ENCODE results near the gene SNX25.
"Not testable (repeated sequence)": the region's sequence is repeated elsewhere in the genome, so short reads cannot be mapped to it uniquely, and the experiment has no call there.

SNX25 gene

DNA sequence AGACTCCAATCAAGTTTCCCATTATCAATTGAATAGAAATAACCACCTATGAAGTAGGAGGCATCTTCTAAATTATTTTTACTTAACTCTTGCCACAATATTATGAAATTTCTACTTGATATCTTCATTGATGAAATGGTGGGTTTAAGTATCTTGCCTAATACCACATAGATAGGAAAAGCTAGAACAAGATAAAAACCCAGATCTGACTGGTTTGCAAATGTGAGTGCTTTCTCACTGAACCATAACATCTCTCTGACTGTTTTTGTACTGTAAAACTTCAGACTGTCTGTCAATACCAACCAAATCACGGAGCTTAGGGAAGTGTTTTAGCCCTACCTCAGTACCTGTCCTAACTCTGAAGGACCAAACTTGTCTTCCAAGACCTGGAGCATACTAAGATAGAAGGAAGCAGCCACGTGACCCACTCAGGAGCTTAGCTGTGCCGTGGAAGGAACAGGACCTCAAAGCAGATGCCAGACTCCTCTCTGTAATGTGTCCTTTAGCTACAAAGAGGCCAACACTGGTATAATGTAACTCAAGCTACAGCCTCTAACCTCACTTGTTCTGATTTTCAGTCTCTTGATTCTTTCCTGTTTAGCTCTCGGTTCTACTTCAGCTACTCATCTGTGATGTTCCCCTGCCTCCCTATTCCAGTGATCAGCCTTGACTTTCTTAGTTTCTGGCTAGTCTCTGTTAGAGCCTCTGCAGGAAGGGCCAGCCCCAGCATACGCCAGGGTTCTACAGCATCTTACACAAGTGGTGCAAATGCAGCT lies 101.9 kb downstream of the SNX25 start:
- no peak for DNase-seq

DNA sequence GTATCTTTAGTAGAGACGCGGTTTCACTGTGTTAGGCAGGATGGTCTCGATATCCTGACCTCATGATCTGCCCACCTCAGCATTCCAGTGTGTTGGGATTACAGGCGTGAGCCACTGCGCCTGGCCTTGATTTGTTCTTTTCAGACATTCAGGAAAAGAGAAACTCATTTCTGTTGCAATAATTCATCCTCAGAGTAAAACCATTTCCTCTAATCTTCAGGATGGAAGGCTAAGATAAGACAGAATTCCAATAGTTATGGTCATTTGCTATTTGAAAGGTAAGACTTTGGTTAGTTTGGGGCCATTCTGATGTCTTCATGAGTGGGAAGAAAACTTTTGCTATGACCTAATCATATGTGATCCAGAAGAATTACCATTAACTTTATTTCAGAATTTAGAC lies 103.3 kb downstream of the SNX25 start:
- DNase-seq: no peak

DNA sequence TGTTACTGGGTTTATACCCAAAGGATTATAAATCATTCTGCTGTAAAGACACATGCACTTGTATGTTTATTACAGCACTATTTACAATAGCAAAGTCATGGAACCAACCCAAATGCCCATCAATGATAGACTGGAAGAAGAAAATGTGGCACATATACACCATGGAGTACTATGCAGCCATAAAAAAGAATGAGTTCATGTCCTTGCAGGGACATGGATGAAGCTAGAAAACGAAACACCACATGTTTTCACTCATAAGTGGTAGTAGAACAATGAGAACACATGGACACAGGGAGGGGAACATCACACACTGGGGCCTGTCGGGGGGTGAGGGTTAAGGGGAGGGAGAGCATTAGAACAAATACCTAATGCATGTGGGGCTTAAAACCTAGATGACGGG lies 108.1 kb downstream of the SNX25 start:
- not testable (repeated sequence) for DNase-seq

DNA sequence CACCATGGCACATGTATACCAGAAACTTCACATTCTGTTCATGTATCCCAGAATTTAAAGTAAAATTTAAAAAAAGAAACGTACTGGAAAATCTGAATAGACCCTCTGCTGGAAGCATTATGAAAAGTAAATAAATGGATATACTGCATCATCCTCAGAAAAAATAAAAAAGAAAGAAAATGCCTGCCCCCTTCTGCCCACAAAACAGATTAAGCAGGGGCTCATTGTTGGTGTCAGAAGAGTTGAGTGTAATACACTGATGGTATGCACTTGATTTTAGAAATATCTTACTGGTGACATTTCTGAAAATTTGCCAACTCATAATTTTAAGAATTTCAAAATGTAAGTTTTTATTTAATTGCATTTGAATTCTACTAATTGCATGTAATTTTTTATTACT lies 108.5 kb downstream of the SNX25 start:
- no peak for DNase-seq

DNA sequence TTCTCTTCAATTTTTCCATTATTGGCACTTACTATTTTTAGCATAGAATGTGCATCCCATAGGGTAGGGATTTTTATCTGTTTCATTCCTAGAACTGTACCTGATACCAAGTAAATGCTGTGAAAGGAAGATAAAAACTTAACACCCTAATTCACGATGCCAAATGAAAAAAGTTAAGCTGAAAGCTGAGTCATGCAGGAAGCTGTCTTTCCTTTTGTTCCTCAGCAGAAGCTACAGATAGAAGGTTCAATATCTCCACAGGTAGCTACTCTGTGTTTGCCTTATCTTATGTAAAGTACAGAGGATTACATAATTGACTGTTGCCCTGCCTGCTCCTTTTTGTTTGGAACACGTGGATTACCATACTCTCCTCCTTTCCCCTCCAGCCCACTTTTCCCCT lies 109.3 kb downstream of the SNX25 start:
- no peak for DNase-seq

DNA sequence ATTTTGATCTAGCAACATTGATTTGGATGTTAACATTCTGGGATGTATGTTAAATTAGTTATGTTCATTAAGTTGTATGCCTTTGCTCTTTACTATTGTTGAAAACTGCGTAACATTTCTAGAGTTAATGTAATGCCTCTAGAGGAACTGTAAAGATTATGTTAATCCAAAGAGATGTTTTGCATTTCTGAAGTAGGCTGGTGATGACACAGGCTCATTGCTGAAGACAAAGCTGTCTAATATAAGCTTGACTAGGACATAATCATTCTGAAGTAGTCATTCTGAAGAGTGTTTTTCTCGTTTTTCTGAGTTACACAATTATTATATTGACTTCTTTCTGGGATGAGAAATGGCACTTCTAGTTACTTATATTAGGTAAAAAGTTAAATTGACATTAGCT lies 113.4 kb downstream of the SNX25 start:
- no peak for DNase-seq

DNA sequence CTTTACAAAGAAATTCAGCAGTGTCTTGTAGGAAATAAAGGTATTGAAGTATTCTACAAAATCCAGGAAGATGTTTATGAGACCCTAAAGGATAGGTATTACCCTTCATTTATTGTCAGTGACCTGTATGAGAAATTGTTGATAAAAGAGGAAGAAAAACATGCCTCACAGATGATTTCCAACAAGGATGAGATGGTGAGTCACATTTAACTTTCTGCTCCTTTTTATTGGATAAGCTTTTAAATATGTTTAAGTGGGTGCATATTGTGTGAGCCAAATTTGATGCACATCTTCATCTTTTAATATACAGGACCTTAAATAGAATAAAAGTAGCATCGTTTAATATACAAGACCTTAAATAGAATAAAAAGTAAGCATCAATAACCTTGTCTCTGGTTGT lies 114.2 kb downstream of the SNX25 start:
- no peak for DNase-seq

DNA sequence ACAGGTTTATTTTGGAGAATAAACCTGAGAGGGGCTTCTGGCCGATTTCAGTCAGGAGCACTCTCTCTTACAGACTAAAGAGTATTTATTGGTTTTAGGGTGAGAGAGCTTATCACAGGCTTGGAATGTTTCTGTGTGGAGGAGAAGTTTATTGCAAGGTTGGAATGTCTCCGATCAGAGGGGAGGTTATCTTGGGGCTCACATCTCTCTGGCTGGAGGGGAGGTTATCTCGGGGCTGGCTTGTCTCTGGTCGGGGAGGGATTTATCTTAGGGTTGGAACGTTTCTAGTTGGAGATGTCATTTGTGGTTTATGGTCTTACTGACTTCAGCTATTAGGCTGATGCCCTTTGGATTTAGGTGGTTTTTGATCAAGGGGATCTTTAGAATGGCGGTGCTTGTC lies 115.0 kb downstream of the SNX25 start:
- not testable (repeated sequence) for DNase-seq

DNA sequence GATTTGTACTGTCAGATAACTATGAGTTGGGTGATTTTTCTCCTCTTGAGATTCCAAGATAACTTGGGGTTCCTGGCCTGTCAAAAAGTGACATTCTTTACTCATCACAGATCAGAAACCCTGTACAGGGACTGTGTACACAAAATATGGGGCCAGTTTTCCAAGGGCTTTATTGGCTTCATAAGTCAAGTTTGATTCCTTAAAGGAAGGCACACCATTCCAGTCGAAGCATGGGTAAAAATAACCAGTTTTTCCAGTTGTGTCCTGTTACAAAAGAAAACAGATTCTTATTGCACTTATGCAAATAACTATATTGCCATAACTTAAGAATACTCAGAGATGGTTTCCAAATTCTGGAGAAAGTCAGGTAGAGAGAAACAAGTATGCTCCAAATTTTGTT lies 116.3 kb downstream of the SNX25 start:
- not testable (repeated sequence) for DNase-seq

DNA sequence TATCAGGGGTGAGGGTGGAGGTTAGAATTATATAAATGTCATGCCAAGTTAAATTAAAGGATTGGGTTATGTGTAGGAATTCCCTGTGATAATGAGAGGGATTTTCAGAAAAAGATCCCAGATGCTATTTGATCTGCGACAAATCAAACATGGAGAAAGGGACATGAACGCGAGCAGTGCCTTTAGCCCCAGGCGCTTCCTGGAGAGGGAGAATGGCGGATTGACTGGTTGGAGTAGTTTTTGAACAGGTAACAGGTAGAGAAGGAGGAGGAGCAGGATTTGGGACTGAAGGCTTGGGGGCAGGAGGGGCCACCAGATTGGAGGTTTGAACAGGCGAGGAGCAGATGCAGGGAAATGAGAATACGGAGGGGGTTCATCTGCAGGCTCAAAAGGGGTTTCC lies 119.2 kb downstream of the SNX25 start:
- no peak for DNase-seq

DNA sequence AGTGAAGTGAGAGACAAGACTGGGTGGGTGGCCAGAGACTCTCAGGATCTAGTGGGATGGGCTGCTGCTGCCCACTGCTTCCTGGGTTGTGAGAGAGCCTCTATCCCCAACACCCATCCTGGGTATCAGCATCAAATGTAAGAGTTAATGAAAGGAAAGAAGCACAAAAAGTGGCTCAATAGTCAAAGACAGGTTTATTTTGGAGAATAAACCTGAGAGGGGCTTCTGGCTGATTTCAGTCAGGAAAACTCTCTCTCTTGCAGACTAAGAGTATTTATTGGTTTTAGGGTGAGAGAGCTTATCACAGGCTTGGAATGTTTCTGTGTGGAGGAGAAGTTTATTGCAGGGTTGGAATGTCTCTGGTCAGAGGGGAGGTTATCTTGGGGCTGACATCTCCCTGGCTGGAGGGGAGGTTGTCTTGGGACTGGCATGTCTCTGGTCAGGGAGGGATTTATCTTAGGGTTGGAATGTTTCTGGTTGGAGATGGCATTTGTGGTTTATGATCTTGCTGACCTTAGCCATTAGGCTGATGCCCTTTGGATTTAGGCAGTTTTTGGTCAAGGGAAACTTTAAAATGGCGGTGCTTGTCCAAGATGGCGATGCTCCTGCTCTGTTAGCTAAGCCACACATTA lies 120.6 kb downstream of the SNX25 start:
- DNase-seq: not testable (repeated sequence)

DNA sequence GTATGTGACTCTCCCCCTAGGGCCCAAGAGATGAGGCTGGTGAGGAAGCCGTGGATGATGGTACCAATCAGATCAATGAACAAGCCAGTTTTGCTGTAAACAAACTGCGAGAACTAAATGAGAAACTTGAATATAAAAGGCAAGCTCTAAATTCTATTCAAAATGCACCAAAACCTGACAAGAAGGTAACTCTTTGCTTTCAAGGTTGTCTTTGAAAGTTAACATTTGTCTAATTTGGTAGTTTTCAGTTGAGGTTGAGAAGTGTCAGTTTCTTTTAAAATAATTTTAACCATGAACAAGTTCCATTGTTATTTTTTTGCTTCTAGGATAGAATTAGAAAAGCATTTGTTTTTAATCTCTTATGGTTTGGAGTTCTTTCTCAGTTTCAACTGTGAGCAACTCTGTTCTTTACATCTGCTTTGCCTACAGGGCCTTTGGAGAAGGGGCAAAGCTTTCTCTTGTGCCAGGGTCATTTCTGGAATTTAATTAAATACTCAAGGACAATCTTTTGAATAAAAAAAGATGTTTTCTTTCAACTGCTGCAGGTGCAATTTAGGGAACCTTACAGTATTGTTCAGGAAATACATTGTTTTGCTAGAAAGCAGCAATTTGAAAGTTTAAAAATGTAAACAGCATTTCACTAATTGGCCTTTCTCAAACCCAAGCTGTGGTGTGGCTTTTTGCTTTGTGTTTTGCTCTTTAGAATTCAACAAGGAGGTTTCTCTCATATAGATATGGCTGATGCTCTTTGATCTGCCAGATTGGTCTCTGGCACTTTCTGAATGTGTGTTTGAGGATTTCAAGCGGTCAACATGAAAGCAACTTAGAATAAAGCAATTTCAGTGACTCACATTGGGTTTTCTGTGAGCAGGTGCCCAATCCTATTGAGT lies 123.4 kb downstream of the SNX25 start:
- no peak for DNase-seq

DNA sequence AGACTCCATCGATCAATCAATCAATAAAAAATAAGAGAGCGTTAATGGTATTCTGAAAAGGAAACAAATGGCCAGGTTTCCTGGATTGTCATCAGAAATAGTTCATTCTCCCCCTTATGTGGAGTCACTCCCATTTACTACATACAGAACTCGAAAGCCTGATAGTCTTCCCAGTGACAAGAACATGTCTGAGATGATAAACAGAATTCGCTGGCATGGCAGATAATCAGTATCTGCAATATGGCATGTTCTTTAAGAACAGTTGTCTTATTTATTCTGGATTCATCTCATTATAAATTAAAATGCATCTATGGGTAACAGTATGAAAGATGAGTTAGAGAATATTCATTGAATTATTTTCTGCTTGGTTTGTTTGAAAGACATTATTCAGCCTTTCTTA lies 124.9 kb downstream of the SNX25 start:
- no peak for DNase-seq

DNA sequence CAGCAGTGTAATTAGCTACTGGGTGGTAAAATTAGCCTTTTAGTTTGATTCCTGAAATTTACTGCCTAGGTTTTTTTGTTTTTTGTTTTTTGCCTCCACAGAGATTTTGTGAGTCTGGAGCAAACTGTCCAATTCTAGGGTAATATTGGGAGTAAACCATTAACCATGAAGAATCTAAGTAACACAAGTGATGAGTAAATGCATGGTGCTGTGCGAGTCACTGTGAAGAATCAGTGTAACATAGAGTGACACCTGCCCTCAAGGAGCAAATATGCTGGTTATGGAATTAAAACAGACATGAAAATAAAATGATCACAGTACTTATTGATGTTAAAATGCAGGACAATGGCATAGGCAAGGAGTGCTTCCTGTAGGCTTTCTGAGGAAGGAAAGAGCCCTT lies 126.2 kb downstream of the SNX25 start:
- DNase-seq: no peak

DNA sequence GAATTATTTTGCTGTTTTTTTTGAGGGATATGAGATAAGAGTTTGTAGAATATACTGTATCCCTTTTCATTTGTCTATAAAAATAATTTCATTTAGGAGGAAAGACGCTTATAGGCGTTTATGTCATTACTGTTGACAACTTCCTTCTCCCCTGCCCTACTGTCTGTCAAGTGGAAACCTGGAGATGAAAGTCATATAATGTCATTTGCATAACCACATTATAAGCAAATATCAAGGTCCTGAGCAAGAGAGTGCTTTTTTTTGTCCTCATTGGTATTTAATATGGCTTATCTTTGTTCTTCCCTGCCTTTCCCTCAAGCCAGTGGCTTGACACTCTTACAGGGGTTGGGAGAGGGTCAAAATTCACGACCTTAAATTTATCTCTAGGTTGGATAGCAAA lies 130.5 kb downstream of the SNX25 start:
- DNase-seq: no peak

DNA sequence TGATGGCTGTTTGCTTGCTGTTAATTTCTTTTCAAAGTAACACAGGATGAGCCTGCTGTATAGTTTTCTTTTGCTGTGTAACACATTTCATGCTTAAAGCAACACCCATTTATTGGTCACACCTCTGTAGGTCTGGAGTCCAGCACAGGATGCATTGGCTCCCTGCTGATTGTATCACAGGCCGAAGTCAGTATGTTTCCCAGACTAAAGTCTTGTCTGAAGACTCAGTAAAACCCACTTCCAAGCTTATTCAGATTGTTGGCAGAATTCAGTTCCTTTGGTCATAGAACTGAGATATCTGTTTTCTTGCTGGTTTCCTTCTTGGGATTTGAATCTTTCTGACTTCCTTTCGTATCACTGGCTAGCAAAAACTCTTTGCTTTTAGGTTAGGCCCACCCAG lies 132.0 kb downstream of the SNX25 start:
- no peak for DNase-seq

DNA sequence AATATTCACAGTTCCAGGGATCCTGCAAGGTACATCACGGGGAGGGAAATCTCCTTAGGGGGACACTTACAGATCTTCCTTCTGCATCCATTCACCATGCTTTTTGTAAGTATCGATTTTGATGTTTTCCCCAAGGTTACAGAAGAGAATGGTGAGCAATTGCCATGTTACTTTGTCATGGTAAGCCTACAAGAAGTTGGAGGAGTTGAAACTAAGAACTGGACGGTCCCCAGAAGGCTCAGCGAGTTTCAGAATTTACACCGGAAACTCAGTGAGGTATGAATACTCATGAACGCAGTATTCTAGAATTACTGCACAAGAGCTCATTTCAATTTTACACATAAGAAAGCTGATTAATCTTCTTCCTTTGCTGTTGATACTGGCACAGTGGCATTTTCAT lies 132.4 kb downstream of the SNX25 start:
- DNase-seq: peak; percentile 7

DNA sequence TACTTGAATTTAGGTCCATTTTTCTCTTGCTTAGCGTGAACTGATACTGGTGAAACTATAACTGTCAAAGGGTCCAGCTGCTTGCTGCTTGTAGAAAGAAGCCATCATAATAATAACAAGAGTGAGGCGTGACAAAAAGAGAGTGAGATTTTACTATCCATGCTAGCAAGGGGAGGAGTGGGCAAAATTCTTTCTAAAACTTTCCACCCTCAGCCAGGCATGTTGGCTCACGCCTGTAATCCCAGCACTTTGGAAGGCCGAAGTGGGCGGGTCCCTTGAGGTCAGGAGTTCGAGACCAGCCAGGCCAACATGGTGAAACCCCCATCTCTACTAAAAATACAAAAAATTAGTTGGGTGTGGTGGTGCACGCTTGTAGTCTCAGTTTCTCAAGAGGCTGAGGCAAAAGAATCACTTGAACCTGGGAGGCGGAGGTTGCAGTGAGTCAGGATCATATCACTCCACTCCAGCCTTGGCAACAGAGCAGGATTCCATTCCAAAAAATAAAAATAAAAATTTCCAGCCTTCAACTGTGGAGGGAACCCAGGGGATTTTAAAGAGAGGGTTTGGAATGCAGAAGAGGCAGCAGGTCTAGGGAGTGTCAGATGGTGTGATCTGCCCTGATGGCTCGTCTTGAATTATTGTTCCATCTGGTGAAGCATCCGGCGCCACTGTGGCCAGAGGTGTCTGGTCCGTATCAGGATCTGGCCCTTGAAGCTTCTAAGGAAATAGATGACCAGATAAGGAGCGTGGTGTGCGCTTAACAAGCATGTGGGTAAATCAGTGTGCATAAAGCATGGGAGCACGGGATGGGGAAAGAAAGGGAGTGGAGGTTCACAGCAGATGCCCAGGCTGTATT lies 134.6 kb downstream of the SNX25 start:
- DNase-seq: peak; percentile 11

DNA sequence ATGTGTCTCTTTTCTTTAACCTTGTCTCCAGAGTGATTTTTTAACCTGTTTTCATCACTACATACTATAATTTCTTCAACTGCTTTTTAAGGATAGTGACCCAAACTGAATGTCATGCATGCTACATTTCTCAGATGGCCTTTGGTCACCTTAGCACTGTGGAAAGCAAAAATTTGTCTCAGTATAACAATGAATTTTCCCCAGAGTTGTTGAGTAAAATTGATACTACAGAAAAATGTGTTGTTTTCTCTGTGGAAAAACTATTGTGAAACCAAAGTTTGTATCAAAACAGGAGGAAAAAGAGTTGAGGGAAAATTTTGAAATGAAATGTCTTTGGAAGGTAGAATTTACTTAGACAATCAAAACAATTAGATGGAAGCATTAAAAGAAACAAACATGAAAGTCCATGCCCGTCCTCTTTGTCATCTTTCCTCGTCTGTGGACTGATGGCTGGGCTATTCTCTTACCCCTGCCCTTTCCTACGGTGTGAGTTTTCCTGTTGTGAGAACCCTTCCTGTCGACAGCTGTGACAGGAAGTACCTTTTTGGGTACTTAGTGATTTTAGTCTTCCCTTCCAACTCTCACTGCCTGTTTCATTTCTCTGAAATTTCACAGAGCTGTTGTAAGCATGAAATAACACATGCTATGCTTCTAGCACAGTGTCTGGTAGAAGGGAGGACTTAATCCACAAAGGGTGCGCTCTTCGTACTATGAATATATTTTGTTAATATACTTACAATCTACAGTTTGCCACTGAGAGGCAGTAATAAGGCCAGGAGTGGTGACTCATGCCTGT lies 135.5 kb downstream of the SNX25 start:
- no peak for DNase-seq

DNA sequence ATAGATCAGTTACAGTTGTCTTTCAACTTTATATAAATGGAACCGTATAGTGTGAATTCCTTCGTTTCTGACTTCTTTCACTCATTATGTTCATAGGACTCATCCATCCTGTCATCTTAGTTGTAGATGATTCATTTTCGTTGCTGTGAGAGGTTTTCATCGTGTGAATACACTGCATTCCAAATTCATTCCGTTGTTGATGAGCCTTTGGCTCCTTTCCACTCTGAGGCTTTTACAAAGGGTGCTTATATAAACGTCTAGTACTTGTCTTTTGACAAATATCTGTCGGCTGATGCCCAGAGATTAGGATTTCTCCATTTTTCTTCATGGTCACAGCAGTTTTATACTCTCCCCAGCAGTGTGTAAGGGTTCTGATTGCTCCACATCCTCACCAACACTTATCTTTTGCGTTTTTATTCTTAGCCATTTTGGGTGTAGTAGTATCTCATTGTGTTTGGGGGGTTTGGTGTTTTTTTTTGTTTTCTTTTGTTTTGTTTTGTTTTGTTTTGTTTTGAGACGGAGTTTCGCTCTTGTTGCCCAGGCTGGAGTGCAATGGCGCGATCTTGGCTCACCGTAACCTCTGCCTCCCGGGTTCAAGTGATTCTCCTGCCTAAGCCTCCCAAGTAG lies 137.7 kb downstream of the SNX25 start:
- DNase-seq: no peak

DNA sequence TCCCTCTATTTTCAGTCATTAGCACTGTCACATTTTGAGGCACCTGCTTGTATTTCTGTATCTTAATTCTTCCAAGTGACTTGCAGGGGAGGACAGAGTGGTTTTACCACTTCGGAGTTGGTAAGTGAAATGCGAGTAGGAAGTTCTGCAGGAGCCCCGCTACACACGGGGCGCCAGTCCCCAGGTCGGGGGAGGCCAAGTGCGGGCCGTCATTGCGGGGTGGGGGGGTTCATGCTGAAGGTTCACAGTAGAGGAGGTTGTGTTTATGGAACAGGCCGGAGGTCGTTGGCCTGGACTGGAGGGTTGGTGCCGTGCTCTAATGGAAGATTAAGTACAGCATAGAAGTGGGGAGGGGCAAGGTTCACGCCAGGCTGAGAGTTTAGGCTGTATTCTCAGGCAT lies 142.3 kb downstream of the SNX25 start:
- DNase-seq: no peak

DNA sequence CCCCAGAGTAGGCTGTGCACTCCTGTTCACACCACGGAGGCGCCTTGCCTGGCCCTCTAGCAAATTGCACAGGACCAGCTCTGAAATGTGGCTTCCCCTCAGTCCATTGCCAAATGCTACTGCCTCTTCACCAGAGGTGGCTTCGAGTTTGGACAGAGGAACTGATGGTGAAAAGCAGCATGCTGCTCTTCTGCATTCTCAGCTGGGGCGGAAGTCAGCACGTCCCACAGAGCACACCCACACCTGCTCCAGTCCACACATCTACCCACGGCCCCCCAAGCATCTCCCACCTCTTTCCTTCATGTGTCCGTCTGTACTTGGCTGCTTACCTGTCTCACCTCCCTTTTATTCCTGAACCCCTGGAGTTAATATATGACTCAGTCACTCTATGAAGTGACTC lies 142.8 kb downstream of the SNX25 start:
- DNase-seq: no peak
